GM12892 (cell line): ENCODE results near the gene METAP1D.
A peak's percentile ranks its signal among the peaks of the same experiment; 100 is the strongest.
"Not testable (repeated sequence)": the region's sequence is repeated elsewhere in the genome, so short reads cannot be mapped to it uniquely, and the experiment has no call there.

Experiments used
- DNase-seq: peaks from one replicate; pipeline ENCODE4 v3.0.0; 2011; ENCODE audit not compliant: insufficient read length
- FAIRE-seq: peaks from 2 replicates; lab custom pipeline; 2011; peaks lifted over from hg19 to GRCh38; lab: Jason Lieb, UNC
- POLR2A ChIP-seq: IDR thresholded peaks from 2 replicates; pipeline ENCODE4 v1.6.1; 2011; ENCODE audit warnings: low read depth, low read length, control low read depth
- POLR2AphosphoS5 ChIP-seq: IDR thresholded peaks from 2 replicates; pipeline ENCODE4 v1.6.1; 2011; ENCODE audit warnings: low read depth, low read length, control low read depth
- TAF1 ChIP-seq: IDR thresholded peaks from 2 replicates; pipeline ENCODE4 v1.6.1; 2011; ENCODE audit warnings: low read depth, mild to moderate bottlenecking, control low read depth, low read length, borderline replicate concordance

METAP1D gene

GRCh38 chr2:172105471-172106107 lies 105.8 kb downstream of the METAP1D start:
- no peak for TF ChIP-seq TAF1
- no peak for TF ChIP-seq POLR2A
- no peak for TF ChIP-seq POLR2AphosphoS5
- DNase-seq = no peak
- FAIRE-seq = no peak

- FAIRE-seq = no peak
- DNase-seq = no peak
- TF ChIP-seq TAF1 (no peak), POLR2AphosphoS5 (no peak), POLR2A (no peak)
Measured at GRCh38 chr2:172106108-172106961, 106.6 kb downstream of the METAP1D start.

GRCh38 chr2:172107690-172108586 lies 108.2 kb downstream of the METAP1D start:
- TF ChIP-seq POLR2A (no peak), POLR2AphosphoS5 (no peak), TAF1 (no peak)
- FAIRE-seq (no peak), DNase-seq (no peak)

GRCh38 chr2:172108587-172108930 lies 108.8 kb downstream of the METAP1D start:
- no peak for DNase-seq
- TF ChIP-seq POLR2AphosphoS5 (no peak), TAF1 (no peak), POLR2A (no peak)
- FAIRE-seq = no peak

- no peak for TF ChIP-seq TAF1
- DNase-seq (no peak), FAIRE-seq (no peak)
Measured at GRCh38 chr2:172109256-172109987, 109.7 kb downstream of the METAP1D start.

GRCh38 chr2:172109988-172110811 lies 110.4 kb downstream of the METAP1D start:
- DNase-seq (no peak), FAIRE-seq (no peak)
- no peak for TF ChIP-seq TAF1
- TF ChIP-seq POLR2AphosphoS5 = no peak
- TF ChIP-seq POLR2A = no peak

GRCh38 chr2:172113617-172114016 lies 113.9 kb downstream of the METAP1D start:
- FAIRE-seq (peak; percentile 27), DNase-seq (no peak)
- TF ChIP-seq TAF1 (no peak), POLR2AphosphoS5 (no peak), POLR2A (no peak)

GRCh38 chr2:172114176-172114575 lies 114.4 kb downstream of the METAP1D start:
- not testable (repeated sequence) for DNase-seq, FAIRE-seq

GRCh38 chr2:172114579-172114978 lies 114.8 kb downstream of the METAP1D start:
- no peak for TF ChIP-seq TAF1
- no peak for TF ChIP-seq POLR2A
- TF ChIP-seq POLR2AphosphoS5 = no peak
- FAIRE-seq = no peak
- no peak for DNase-seq

GRCh38 chr2:172116107-172116506 lies 116.4 kb downstream of the METAP1D start:
- no peak for DNase-seq
- no peak for FAIRE-seq
- TF ChIP-seq POLR2A (no peak), POLR2AphosphoS5 (no peak), TAF1 (no peak)
